ENCODE results near the gene AFAP1. TPM values are rescaled to one million over a fixed set of nuclear protein-coding genes. Genes with fewer than 3 reads are reported as not detected.

The AFAP1 gene
- total RNA-seq, 1 donor from 2014 or later = 0.24 TPM

GRCh38 chr4:7737752-7738457, 201.8 kb downstream of the AFAP1 start:
- Mint-ChIP-seq H3K36me3 (ENCODE audit: low read depth) (no peaks in the 10 kb centered on the region), H3K4me1 (no peaks in the 10 kb centered on the region), H3K27me3 (no peaks in the 10 kb centered on the region), H3K27ac (no peak overlapping the region), H3K4me3 (no peak overlapping the region), H3K9me3 (no peaks in the 10 kb centered on the region)
- DNase-seq = no peak
- no peak for ATAC-seq (ENCODE audit: low read depth)
- intact Hi-C loops (cut with micrococcal nuclease) = no loop called here
- ChIA-PET CTCF (no interaction called here), POLR2A (no interaction called here)
- no peak for TF ChIP-seq CTCF (IDR thresholded peaks at IDR 0.05)

- Mint-ChIP-seq H3K4me1 (no peaks in the 10 kb centered on the region), H3K36me3 (ENCODE audit: low read depth) (no peaks in the 10 kb centered on the region), H3K27me3 (no peaks in the 10 kb centered on the region), H3K9me3 (no peaks in the 10 kb centered on the region), H3K27ac (no peak overlapping the region), H3K4me3 (no peak overlapping the region)
- ATAC-seq (ENCODE audit: low read depth) (no peak), DNase-seq (no peak)
- no peak for TF ChIP-seq CTCF (IDR thresholded peaks at IDR 0.05)
- intact Hi-C loops (cut with micrococcal nuclease) = no loop called here
- CTCF ChIA-PET = no interaction called here
- POLR2A ChIA-PET = no interaction called here
These were observed 202.4 kb downstream of the AFAP1 start for GRCh38 chr4:7737268-7737645.

GRCh38 chr4:7736436-7737267, 203.0 kb downstream of the AFAP1 start:
- no peak for DNase-seq
- no peak for ATAC-seq (ENCODE audit: low read depth)
- Mint-ChIP-seq H3K36me3 (ENCODE audit: low read depth) (no peaks in the 10 kb centered on the region), H3K27me3 (no peaks in the 10 kb centered on the region), H3K9me3 (no peaks in the 10 kb centered on the region), H3K4me1 (no peaks in the 10 kb centered on the region), H3K27ac (no peak overlapping the region), H3K4me3 (no peak overlapping the region)
- POLR2A ChIA-PET = no interaction called here
- no peak for TF ChIP-seq CTCF (IDR thresholded peaks at IDR 0.05)
- intact Hi-C loops (cut with micrococcal nuclease) = no loop called here
- CTCF ChIA-PET = no interaction called here

- Mint-ChIP-seq H3K27me3 (no peaks in the 10 kb centered on the region), H3K27ac (no peak overlapping the region), H3K4me1 (no peaks in the 10 kb centered on the region), H3K36me3 (ENCODE audit: low read depth) (no peaks in the 10 kb centered on the region), H3K4me3 (no peak overlapping the region), H3K9me3 (no peaks in the 10 kb centered on the region)
- ChIA-PET POLR2A (no interaction called here), CTCF (no interaction called here)
- DNase-seq (no peak), ATAC-seq (ENCODE audit: low read depth) (no peak)
- TF ChIP-seq CTCF (IDR thresholded peaks at IDR 0.05) = no peak
- intact Hi-C loops (cut with micrococcal nuclease) = no loop called here
These were observed 203.7 kb downstream of the AFAP1 start for GRCh38 chr4:7735961-7736360.

GRCh38 chr4:7735395-7735794, 204.3 kb downstream of the AFAP1 start:
- Mint-ChIP-seq H3K27ac (no peak overlapping the region), H3K9me3 (no peaks in the 10 kb centered on the region), H3K4me3 (no peak overlapping the region), H3K4me1 (no peaks in the 10 kb centered on the region), H3K27me3 (no peaks in the 10 kb centered on the region), H3K36me3 (ENCODE audit: low read depth) (no peaks in the 10 kb centered on the region)
- intact Hi-C loops (cut with micrococcal nuclease) = no loop called here
- ChIA-PET POLR2A (no interaction called here), CTCF (no interaction called here)
- DNase-seq (no peak), ATAC-seq (ENCODE audit: low read depth) (no peak)
- TF ChIP-seq CTCF (IDR thresholded peaks at IDR 0.05) = no peak
